ENCODE measurements around the gene KRTAP20-1.

DNA sequence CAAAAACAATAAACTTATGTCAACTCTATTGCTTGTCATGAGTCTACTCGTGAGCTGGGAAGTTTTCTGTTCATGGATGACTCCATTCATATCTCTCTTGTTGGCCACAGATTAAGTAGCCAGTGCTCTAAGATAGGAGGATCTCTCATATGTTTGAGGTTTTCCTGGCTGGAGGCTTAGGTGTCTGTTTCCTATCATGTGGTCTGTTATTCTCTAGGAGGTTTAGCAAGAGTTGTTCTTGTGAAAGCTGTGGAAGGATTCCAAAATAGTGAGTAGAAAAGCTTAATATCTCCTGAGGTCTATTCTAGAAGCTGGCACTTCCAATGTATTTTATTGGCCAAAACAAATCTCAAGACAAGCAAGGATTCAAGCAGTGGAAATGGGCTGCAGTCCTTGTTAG lies 13.0 kb downstream of the KRTAP20-1 start:
- TF ChIP-seq POLR2A (IDR thresholded peaks at IDR 0.05) = no peak
- TF ChIP-seq, protein P1, sequence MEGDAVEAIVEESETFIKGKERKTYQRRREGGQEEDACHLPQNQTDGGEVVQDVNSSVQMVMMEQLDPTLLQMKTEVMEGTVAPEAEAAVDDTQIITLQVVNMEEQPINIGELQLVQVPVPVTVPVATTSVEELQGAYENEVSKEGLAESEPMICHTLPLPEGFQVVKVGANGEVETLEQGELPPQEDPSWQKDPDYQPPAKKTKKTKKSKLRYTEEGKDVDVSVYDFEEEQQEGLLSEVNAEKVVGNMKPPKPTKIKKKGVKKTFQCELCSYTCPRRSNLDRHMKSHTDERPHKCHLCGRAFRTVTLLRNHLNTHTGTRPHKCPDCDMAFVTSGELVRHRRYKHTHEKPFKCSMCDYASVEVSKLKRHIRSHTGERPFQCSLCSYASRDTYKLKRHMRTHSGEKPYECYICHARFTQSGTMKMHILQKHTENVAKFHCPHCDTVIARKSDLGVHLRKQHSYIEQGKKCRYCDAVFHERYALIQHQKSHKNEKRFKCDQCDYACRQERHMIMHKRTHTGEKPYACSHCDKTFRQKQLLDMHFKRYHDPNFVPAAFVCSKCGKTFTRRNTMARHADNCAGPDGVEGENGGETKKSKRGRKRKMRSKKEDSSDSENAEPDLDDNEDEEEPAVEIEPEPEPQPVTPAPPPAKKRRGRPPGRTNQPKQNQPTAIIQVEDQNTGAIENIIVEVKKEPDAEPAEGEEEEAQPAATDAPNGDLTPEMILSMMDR (IDR thresholded peaks at IDR 0.05) = no peak
